HEK293 (cell line): ENCODE results near the gene BEGAIN.

Experiments used
- FEZF1 ChIP-seq: fragments of 450-650 bp; formaldehyde crosslinking; IDR thresholded peaks from 2 replicates; pipeline ENCODE4 v1.5.1; 2016; ENCODE audit warnings: missing biosample characterization, missing genetic modification characterization
- MYNN ChIP-seq: fragments of 450-650 bp; formaldehyde crosslinking; IDR thresholded peaks from 2 replicates; pipeline ENCODE4 v1.5.1; 2016; ENCODE audit warnings: missing biosample characterization, missing genetic modification characterization, borderline replicate concordance
- OSR2 ChIP-seq: fragments of 450-650 bp; formaldehyde crosslinking; IDR thresholded peaks from 2 replicates; pipeline ENCODE4 v1.5.1; 2016; ENCODE audit warnings: missing biosample characterization, missing genetic modification characterization
- OVOL3 ChIP-seq: fragments of 450-650 bp; formaldehyde crosslinking; IDR thresholded peaks from 2 replicates; pipeline ENCODE4 v1.5.1; 2016; ENCODE audit warnings: missing biosample characterization, missing genetic modification characterization
- REPIN1 ChIP-seq: fragments of 450-650 bp; formaldehyde crosslinking; IDR thresholded peaks from 2 replicates; pipeline ENCODE4 v1.5.1; 2017; ENCODE audit warnings: missing biosample characterization, missing genetic modification characterization, low read depth
- SP3 ChIP-seq: fragments of 450-650 bp; formaldehyde crosslinking; IDR thresholded peaks from 2 replicates; pipeline ENCODE4 v1.5.1; 2016; ENCODE audit warnings: missing biosample characterization, missing genetic modification characterization
- YY1 ChIP-seq: fragments of 450-650 bp; formaldehyde crosslinking; IDR thresholded peaks from 2 replicates; pipeline ENCODE4 v1.5.1; 2018; ENCODE audit warnings: missing biosample characterization, missing genetic modification characterization
- ZBTB20 ChIP-seq: fragments of 450-650 bp; formaldehyde crosslinking; IDR thresholded peaks from 2 replicates; pipeline ENCODE4 v1.5.1; 2016; ENCODE audit warnings: missing biosample characterization, missing genetic modification characterization
- ZBTB21 ChIP-seq: fragments of 450-650 bp; formaldehyde crosslinking; IDR thresholded peaks from 2 replicates; pipeline ENCODE4 v1.5.1; 2017; ENCODE audit warnings: missing biosample characterization, missing genetic modification characterization
- ZBTB7A ChIP-seq: fragments of 450-650 bp; formaldehyde crosslinking; IDR thresholded peaks from 2 replicates; pipeline ENCODE4 v1.5.1; 2016; ENCODE audit warnings: low read depth, missing biosample characterization, missing genetic modification characterization
- ZFP37 ChIP-seq: fragments of 450-650 bp; formaldehyde crosslinking; IDR thresholded peaks from 2 replicates; pipeline ENCODE4 v1.5.1; 2016; ENCODE audit warnings: missing biosample characterization, missing genetic modification characterization
- ZNF114 ChIP-seq: fragments of 450-650 bp; formaldehyde crosslinking; IDR thresholded peaks from 2 replicates; pipeline ENCODE4 v1.5.0; 2017; ENCODE audit warnings: missing biosample characterization, missing genetic modification characterization
- ZNF133 ChIP-seq: fragments of 450-650 bp; formaldehyde crosslinking; IDR thresholded peaks from 2 replicates; pipeline ENCODE4 v1.5.1; 2016; ENCODE audit warnings: missing biosample characterization, missing genetic modification characterization
- ZNF184 ChIP-seq: fragments of 450-650 bp; IDR thresholded peaks from 2 replicates; pipeline ENCODE4 v1.5.1; 2018; ENCODE audit warnings: missing biosample characterization, mild to moderate bottlenecking, missing genetic modification characterization
- ZNF2 ChIP-seq: fragments of 450-650 bp; formaldehyde crosslinking; IDR thresholded peaks from 2 replicates; pipeline ENCODE4 v1.5.1; 2016; ENCODE audit warnings: missing biosample characterization, missing genetic modification characterization
- ZNF274 ChIP-seq, 2 experiments: fragments of 200-500 bp in 1 of 2; fragments of 450-650 bp in 1 of 2; sonication (Bioruptor generic) in 1 of 2; formaldehyde crosslinking in 1 of 2; IDR thresholded peaks; 2 replicates each; pipeline versions ENCODE4 v1.5.1 to v1.6.1; 2014 to 2016; ENCODE audit warnings: borderline replicate concordance in 1 of 2, inconsistent platforms in 1 of 2, low read length in 1 of 2, missing biosample characterization in 1 of 2, missing genetic modification characterization in 1 of 2
- ZNF335 ChIP-seq: fragments of 450-650 bp; formaldehyde crosslinking; conservative IDR thresholded peaks from 2 replicates; pipeline ENCODE4 v1.5.1; 2016; ENCODE audit warnings: missing biosample characterization, missing genetic modification characterization
- ZNF366 ChIP-seq: fragments of 450-650 bp; formaldehyde crosslinking; conservative IDR thresholded peaks from 2 replicates; pipeline ENCODE4 v1.5.1; 2016; ENCODE audit warnings: missing biosample characterization, missing genetic modification characterization
- ZNF510 ChIP-seq: fragments of 450-650 bp; formaldehyde crosslinking; IDR thresholded peaks from 2 replicates; pipeline ENCODE4 v1.5.1; 2018; ENCODE audit warnings: mild to moderate bottlenecking, missing genetic modification characterization, missing biosample characterization; ENCODE audit not compliant: insufficient replicate concordance
- ZNF514 ChIP-seq: fragments of 450-650 bp; formaldehyde crosslinking; IDR thresholded peaks from 2 replicates; pipeline ENCODE4 v1.5.1; 2016; ENCODE audit warnings: missing biosample characterization, missing genetic modification characterization
- ZNF521 ChIP-seq: fragments of 450-650 bp; formaldehyde crosslinking; IDR thresholded peaks from 2 replicates; pipeline ENCODE4 v1.5.1; 2017; ENCODE audit warnings: missing biosample characterization, mild to moderate bottlenecking, missing genetic modification characterization
- ZNF549 ChIP-seq: fragments of 450-650 bp; IDR thresholded peaks from 2 replicates; pipeline ENCODE4 v1.5.1; 2018; ENCODE audit warnings: missing biosample characterization, missing genetic modification characterization, mild to moderate bottlenecking, inconsistent platforms, moderate library complexity
- ZNF560 ChIP-seq: fragments of 450-650 bp; formaldehyde crosslinking; IDR thresholded peaks from 2 replicates; pipeline ENCODE4 v1.5.1; 2017; ENCODE audit warnings: missing biosample characterization, missing genetic modification characterization, borderline replicate concordance
- ZNF610 ChIP-seq: fragments of 450-650 bp; formaldehyde crosslinking; IDR thresholded peaks from 2 replicates; pipeline ENCODE4 v1.5.1; 2016; ENCODE audit warnings: missing biosample characterization, missing genetic modification characterization, borderline replicate concordance
- ZNF621 ChIP-seq: fragments of 450-650 bp; formaldehyde crosslinking; IDR thresholded peaks from 2 replicates; pipeline ENCODE4 v1.5.1; 2017; ENCODE audit warnings: missing biosample characterization, missing genetic modification characterization
- ZNF660 ChIP-seq: fragments of 450-650 bp; IDR thresholded peaks from 2 replicates; pipeline ENCODE4 v1.5.1; 2018; ENCODE audit warnings: missing biosample characterization, mild to moderate bottlenecking, missing genetic modification characterization
- ZNF670 ChIP-seq: fragments of 450-650 bp; formaldehyde crosslinking; IDR thresholded peaks from 2 replicates; pipeline ENCODE4 v1.5.1; 2016; ENCODE audit warnings: missing biosample characterization, missing genetic modification characterization, low read depth
- ZNF707 ChIP-seq: fragments of 450-650 bp; formaldehyde crosslinking; IDR thresholded peaks from 2 replicates; pipeline ENCODE4 v1.5.1; 2016; ENCODE audit warnings: missing biosample characterization, missing genetic modification characterization
- ZNF791 ChIP-seq: fragments of 450-650 bp; formaldehyde crosslinking; IDR thresholded peaks from 2 replicates; pipeline ENCODE4 v1.5.1; 2016; ENCODE audit warnings: missing biosample characterization, missing genetic modification characterization
- TF ChIP-seq, protein P1 (sequence below): fragments of 450-650 bp; formaldehyde crosslinking; IDR thresholded peaks from 2 replicates; pipeline ENCODE4 v1.5.1; 2016; ENCODE audit warnings: missing biosample characterization, missing genetic modification characterization
- TF ChIP-seq, protein P2 (sequence below): fragments of 450-650 bp; formaldehyde crosslinking; IDR thresholded peaks from 2 replicates; pipeline ENCODE4 v1.5.1; 2016; ENCODE audit warnings: missing biosample characterization, missing genetic modification characterization
- TF ChIP-seq, protein P3 (sequence below): fragments of 450-650 bp; formaldehyde crosslinking; IDR thresholded peaks from 2 replicates; pipeline ENCODE4 v1.5.1; 2016; ENCODE audit warnings: missing biosample characterization, missing genetic modification characterization
- TF ChIP-seq, protein P4 (sequence below): fragments of 450-650 bp; formaldehyde crosslinking; IDR thresholded peaks from 2 replicates; pipeline ENCODE4 v1.5.1; 2017; ENCODE audit warnings: missing biosample characterization, mild to moderate bottlenecking, missing genetic modification characterization, moderate library complexity
- TF ChIP-seq, protein P5 (sequence below): fragments of 450-650 bp; formaldehyde crosslinking; IDR thresholded peaks from 2 replicates; pipeline ENCODE4 v1.5.1; 2016; ENCODE audit warnings: missing biosample characterization, missing genetic modification characterization

BEGAIN gene

DNA sequence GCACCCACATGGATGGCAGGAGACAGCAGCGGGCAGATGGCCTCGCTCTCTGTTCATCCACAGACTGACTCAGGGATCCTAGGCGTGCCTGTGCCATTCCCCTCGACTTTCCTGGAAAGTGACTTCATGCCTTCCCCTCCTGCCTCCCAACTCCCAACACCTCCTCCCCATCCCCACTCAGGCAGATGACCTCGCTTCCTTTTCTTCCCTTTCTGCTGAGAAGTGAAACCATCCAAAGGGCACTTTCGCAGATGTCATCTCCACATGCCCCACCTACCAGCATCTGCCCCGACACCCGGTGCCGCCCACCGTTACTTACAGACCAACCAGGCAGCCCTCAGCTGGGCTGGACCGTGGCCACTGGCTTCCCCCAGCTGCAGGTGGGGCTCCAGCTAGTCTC, 29.6 kb downstream of the BEGAIN start (continued):
- TF ChIP-seq ZNF184 (tag by site-specific recombination) (no peak), ZNF791 (tag by site-specific recombination) (no peak), ZNF521 (no peak), ZNF707 (tag by site-specific recombination) (no peak), ZNF2 (tag by site-specific recombination) (no peak), ZBTB20 (tag by site-specific recombination) (no peak), ZNF335 (no peak; the same call in 1 of the 2 replicates), MYNN (tag by site-specific recombination) (no peak), ZNF670 (no peak), ZNF366 (tag by site-specific recombination) (0 out of 2 replicates have a peak, but pooled peaks have one; percentile 25), OVOL3 (tag by site-specific recombination) (no peak), ZNF514 (tag by site-specific recombination) (no peak), YY1 (tag by site-specific recombination) (no peak), REPIN1 (no peak), ZFP37 (tag by site-specific recombination) (no peak), ZNF274 (IDR thresholded peaks at IDR 0.05; ENCODE audit: low read length) (no peak), ZNF274 (tag by site-specific recombination; IDR thresholded peaks at IDR 0.05; ENCODE audit: borderline replicate concordance) (no peak), ZBTB21 (tag by site-specific recombination) (no peak), OSR2 (tag by site-specific recombination) (no peak), ZNF133 (tag by site-specific recombination) (no peak), ZNF610 (tag by site-specific recombination) (no peak), ZNF621 (no peak), ZNF560 (tag by site-specific recombination) (no peak), ZNF660 (tag by site-specific recombination) (0 out of 2 replicates have a peak, but pooled peaks have one; percentile 34), ZBTB7A (tag by site-specific recombination) (no peak), ZNF549 (tag by site-specific recombination) (no peak), ZNF114 (tag by site-specific recombination) (no peak), ZNF510 (tag by site-specific recombination) (no peak), FEZF1 (tag by site-specific recombination) (no peak), SP3 (tag by site-specific recombination) (no peak)
- TF ChIP-seq, protein P1, sequence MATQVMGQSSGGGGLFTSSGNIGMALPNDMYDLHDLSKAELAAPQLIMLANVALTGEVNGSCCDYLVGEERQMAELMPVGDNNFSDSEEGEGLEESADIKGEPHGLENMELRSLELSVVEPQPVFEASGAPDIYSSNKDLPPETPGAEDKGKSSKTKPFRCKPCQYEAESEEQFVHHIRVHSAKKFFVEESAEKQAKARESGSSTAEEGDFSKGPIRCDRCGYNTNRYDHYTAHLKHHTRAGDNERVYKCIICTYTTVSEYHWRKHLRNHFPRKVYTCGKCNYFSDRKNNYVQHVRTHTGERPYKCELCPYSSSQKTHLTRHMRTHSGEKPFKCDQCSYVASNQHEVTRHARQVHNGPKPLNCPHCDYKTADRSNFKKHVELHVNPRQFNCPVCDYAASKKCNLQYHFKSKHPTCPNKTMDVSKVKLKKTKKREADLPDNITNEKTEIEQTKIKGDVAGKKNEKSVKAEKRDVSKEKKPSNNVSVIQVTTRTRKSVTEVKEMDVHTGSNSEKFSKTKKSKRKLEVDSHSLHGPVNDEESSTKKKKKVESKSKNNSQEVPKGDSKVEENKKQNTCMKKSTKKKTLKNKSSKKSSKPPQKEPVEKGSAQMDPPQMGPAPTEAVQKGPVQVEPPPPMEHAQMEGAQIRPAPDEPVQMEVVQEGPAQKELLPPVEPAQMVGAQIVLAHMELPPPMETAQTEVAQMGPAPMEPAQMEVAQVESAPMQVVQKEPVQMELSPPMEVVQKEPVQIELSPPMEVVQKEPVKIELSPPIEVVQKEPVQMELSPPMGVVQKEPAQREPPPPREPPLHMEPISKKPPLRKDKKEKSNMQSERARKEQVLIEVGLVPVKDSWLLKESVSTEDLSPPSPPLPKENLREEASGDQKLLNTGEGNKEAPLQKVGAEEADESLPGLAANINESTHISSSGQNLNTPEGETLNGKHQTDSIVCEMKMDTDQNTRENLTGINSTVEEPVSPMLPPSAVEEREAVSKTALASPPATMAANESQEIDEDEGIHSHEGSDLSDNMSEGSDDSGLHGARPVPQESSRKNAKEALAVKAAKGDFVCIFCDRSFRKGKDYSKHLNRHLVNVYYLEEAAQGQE (tag by site-specific recombination), result no peak
- TF ChIP-seq, protein P2, sequence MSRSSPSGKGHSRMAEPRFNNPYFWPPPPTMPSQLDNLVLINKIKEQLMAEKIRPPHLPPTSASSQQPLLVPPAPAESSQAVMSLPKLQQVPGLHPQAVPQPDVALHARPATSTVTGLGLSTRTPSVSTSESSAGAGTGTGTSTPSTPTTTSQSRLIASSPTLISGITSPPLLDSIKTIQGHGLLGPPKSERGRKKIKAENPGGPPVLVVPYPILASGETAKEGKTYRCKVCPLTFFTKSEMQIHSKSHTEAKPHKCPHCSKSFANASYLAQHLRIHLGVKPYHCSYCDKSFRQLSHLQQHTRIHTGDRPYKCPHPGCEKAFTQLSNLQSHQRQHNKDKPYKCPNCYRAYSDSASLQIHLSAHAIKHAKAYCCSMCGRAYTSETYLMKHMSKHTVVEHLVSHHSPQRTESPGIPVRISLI (tag by site-specific recombination), result no peak
- TF ChIP-seq, protein P3, sequence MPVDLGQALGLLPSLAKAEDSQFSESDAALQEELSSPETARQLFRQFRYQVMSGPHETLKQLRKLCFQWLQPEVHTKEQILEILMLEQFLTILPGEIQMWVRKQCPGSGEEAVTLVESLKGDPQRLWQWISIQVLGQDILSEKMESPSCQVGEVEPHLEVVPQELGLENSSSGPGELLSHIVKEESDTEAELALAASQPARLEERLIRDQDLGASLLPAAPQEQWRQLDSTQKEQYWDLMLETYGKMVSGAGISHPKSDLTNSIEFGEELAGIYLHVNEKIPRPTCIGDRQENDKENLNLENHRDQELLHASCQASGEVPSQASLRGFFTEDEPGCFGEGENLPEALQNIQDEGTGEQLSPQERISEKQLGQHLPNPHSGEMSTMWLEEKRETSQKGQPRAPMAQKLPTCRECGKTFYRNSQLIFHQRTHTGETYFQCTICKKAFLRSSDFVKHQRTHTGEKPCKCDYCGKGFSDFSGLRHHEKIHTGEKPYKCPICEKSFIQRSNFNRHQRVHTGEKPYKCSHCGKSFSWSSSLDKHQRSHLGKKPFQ (tag by site-specific recombination), result no peak
- TF ChIP-seq, protein P4, sequence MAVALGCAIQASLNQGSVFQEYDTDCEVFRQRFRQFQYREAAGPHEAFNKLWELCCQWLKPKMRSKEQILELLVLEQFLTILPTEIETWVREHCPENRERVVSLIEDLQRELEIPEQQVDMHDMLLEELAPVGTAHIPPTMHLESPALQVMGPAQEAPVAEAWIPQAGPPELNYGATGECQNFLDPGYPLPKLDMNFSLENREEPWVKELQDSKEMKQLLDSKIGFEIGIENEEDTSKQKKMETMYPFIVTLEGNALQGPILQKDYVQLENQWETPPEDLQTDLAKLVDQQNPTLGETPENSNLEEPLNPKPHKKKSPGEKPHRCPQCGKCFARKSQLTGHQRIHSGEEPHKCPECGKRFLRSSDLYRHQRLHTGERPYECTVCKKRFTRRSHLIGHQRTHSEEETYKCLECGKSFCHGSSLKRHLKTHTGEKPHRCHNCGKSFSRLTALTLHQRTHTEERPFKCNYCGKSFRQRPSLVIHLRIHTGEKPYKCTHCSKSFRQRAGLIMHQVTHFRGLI (tag by site-specific recombination), result 0 out of 2 replicates have a peak, but pooled peaks have one; percentile 44
- TF ChIP-seq, protein P5, sequence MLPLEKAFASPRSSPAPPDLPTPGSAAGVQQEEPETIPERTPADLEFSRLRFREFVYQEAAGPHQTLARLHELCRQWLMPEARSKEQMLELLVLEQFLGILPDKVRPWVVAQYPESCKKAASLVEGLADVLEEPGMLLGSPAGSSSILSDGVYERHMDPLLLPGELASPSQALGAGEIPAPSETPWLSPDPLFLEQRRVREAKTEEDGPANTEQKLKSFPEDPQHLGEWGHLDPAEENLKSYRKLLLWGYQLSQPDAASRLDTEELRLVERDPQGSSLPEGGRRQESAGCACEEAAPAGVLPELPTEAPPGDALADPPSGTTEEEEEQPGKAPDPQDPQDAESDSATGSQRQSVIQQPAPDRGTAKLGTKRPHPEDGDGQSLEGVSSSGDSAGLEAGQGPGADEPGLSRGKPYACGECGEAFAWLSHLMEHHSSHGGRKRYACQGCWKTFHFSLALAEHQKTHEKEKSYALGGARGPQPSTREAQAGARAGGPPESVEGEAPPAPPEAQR, result no peak
